ENCODE results near the gene TBC1D10A.

DNA sequence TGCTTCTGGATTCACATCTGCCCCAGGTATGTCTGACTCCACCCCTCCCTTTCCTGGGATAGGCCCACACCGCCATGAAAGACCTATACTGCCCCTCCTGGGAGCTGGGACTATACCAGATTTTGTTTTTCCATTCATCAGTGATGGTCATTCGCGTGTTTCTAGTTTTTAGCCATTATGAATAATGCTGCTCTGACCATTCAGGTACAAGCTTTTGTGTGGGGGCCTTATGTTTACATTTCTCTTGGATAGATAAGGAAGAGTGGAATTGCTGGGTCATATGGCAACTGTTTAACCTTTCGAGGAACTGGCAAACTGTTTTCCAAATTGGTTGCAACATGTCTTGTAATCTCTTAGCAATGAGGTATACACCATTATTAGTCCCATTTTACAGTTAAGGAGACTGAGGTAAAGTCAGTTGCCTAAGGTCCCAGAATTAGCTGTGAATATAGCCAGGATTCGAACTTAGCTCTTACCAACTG is 1.2 kb upstream of the TBC1D10A start:
- TF ChIP-seq, protein P1, sequence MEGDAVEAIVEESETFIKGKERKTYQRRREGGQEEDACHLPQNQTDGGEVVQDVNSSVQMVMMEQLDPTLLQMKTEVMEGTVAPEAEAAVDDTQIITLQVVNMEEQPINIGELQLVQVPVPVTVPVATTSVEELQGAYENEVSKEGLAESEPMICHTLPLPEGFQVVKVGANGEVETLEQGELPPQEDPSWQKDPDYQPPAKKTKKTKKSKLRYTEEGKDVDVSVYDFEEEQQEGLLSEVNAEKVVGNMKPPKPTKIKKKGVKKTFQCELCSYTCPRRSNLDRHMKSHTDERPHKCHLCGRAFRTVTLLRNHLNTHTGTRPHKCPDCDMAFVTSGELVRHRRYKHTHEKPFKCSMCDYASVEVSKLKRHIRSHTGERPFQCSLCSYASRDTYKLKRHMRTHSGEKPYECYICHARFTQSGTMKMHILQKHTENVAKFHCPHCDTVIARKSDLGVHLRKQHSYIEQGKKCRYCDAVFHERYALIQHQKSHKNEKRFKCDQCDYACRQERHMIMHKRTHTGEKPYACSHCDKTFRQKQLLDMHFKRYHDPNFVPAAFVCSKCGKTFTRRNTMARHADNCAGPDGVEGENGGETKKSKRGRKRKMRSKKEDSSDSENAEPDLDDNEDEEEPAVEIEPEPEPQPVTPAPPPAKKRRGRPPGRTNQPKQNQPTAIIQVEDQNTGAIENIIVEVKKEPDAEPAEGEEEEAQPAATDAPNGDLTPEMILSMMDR (IDR thresholded peaks at IDR 0.05; ENCODE audit: low read depth, low read length), result no peak
- no peak for TF ChIP-seq EZH2phosphoT487 (IDR thresholded peaks at IDR 0.05; ENCODE audit: low read depth)
